ENCODE data around the gene CDK6. TPM values are rescaled to one million over a fixed set of nuclear protein-coding genes. Genes with fewer than 3 reads are reported as not detected.
A peak's percentile ranks its signal among the peaks of the same experiment; 100 is the strongest.

CDK6 gene
- total RNA-seq, 2 donors from 2014 or later: 28.5 to 36.6 TPM

DNA sequence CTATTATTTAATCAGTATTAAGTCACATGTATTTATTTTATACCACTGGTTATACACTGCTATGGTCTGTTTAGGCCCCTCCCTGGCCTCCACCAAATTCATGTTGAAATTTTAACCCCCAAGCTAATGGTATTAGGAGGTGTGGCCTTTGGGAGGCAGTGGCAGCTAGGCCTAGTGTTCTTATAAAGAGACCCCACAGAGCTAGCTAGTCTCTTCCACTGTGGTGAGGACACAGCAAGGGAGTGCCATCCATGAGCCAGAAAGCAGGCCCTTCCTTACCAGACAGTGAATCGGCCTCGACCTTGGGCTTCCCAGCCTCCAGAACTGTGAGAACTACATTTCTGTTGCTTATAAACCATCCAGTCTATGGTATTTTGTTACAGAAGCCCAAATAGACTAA, 279.1 kb downstream of the CDK6 start:
- no peaks in the 10 kb centered on the region for H3K9me3 ChIP-seq (ENCODE audit: control insufficient read depth, low read length)
- H3K4me3 ChIP-seq (ENCODE audit: low read length): no peak overlapping the region
- H3K9ac ChIP-seq (ENCODE audit: extremely low read depth, low read length, poor library complexity, severe bottlenecking): no peak overlapping the region
- peaks cover 21% of the 10 kb centered on the region for H3K36me3 ChIP-seq (ENCODE audit: control insufficient read depth, insufficient read depth, low read length)
- Mint-ChIP-seq H3K27ac (no peak overlapping the region), H3K36me3 (ENCODE audit: low read depth) (peaks cover 3% of the 10 kb centered on the region), H3K9me3 (no peaks in the 10 kb centered on the region), H3K27me3 (ENCODE audit: insufficient read depth) (no peaks in the 10 kb centered on the region), H3K4me1 (no peaks in the 10 kb centered on the region), H3K4me3 (no peak overlapping the region)
- no peak overlapping the region for H3K27ac ChIP-seq (ENCODE audit: low read depth, low read length)
- H3K4me1 ChIP-seq (ENCODE audit: control insufficient read depth, insufficient read depth, low read length): no peaks in the 10 kb centered on the region
- 85 to 92% methylated on average over 2 of the region's 2 CpGs for WGBS, 2 experiments (ENCODE audit: insufficient coverage in 1 of 2, insufficient read length in 1 of 2)
- DNase-seq: peak; percentile 49
- H3K27me3 ChIP-seq (ENCODE audit: control insufficient read depth, insufficient read depth, low read length, poor library complexity, severe bottlenecking): no peaks in the 10 kb centered on the region
- TF ChIP-seq, protein P1, sequence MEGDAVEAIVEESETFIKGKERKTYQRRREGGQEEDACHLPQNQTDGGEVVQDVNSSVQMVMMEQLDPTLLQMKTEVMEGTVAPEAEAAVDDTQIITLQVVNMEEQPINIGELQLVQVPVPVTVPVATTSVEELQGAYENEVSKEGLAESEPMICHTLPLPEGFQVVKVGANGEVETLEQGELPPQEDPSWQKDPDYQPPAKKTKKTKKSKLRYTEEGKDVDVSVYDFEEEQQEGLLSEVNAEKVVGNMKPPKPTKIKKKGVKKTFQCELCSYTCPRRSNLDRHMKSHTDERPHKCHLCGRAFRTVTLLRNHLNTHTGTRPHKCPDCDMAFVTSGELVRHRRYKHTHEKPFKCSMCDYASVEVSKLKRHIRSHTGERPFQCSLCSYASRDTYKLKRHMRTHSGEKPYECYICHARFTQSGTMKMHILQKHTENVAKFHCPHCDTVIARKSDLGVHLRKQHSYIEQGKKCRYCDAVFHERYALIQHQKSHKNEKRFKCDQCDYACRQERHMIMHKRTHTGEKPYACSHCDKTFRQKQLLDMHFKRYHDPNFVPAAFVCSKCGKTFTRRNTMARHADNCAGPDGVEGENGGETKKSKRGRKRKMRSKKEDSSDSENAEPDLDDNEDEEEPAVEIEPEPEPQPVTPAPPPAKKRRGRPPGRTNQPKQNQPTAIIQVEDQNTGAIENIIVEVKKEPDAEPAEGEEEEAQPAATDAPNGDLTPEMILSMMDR (conservative IDR thresholded peaks at IDR 0.05): no peak

Other genes with a start within 250 kb of the CDK6 start
- 10 to 100 TPM; 35.9 to 38.2 TPM for gene FAM133B, start 246.2 kb downstream of the CDK6 start, total RNA-seq